HL-60 (cell line): ENCODE measurements around the gene MSI2.
A peak's percentile ranks its signal among the peaks of the same experiment; 100 is the strongest.

Experiments used
- DNase-seq, 2 experiments: peaks; one replicate each; pipeline ENCODE4 v3.0.0-alpha.2; 2010 to 2020; ENCODE audit warnings: low read depth in 1 of 2, low spot score in 1 of 2
- H3K27ac ChIP-seq: fragments of 250-450 bp; sonication (Bioruptor Pico); replicated peaks from 2 replicates; pipeline ENCODE4 v1.5.1; 2020; ENCODE audit warnings: mild to moderate bottlenecking, moderate library complexity
- H3K27me3 ChIP-seq: fragments of 250-450 bp; sonication (Bioruptor Pico); 2 replicates; pipeline ENCODE4 v1.5.1; 2021; ENCODE audit warnings: mild to moderate bottlenecking, moderate library complexity; ENCODE audit not compliant: insufficient read depth, poor library complexity, severe bottlenecking
- H3K4me3 ChIP-seq: replicated peaks from 2 replicates; pipeline ENCODE4 v1.5.1; 2011; ENCODE audit warnings: mild to moderate bottlenecking, control low read depth, low read length; ENCODE audit not compliant: insufficient read depth
- CTCF ChIP-seq: IDR thresholded peaks from one replicate; pipeline ENCODE4 v1.5.1; 2011; ENCODE audit warnings: low read length, control low read depth, inconsistent platforms; ENCODE audit not compliant: insufficient read depth
- GABPA ChIP-seq: IDR thresholded peaks from 2 replicates; pipeline ENCODE4 v1.6.1; 2012; ENCODE audit warnings: low read depth
- POLR2AphosphoS5 ChIP-seq: IDR thresholded peaks from 2 replicates; pipeline ENCODE4 v1.6.1; 2012; ENCODE audit warnings: low read depth
- REST ChIP-seq: IDR thresholded peaks from 2 replicates; pipeline ENCODE4 v1.6.1; 2012; ENCODE audit warnings: low read depth; ENCODE audit not compliant: insufficient replicate concordance
- SPI1 ChIP-seq: IDR thresholded peaks from 2 replicates; pipeline ENCODE4 v1.6.1; 2012; ENCODE audit warnings: low read depth, mild to moderate bottlenecking, borderline replicate concordance

MSI2 gene

GRCh38 chr17:57240648-57241047 is 15.7 kb upstream of the MSI2 start:
- H3K27me3 ChIP-seq = no peaks in the 10 kb centered on the region
- TF ChIP-seq GABPA = no peak
- TF ChIP-seq REST = no peak
- TF ChIP-seq CTCF = no peak
- no peak for TF ChIP-seq POLR2AphosphoS5
- no peak for TF ChIP-seq SPI1
- no peak overlapping the region for H3K4me3 ChIP-seq
- no peak for DNase-seq
- no peak overlapping the region for H3K27ac ChIP-seq

- TF ChIP-seq GABPA (no peak), POLR2AphosphoS5 (no peak), SPI1 (no peak), CTCF (no peak), REST (no peak)
- Histone ChIP-seq H3K4me3 (no peak overlapping the region), H3K27me3 (no peaks in the 10 kb centered on the region), H3K27ac (no peak overlapping the region)
- DNase-seq = no peak
These were observed 14.2 kb upstream of the MSI2 start for GRCh38 chr17:57242148-57242547.

GRCh38 chr17:57243171-57243622 is 13.1 kb upstream of the MSI2 start:
- TF ChIP-seq POLR2AphosphoS5 (no peak), CTCF (peak; percentile 99), GABPA (no peak)
- no peak overlapping the region for H3K4me3 ChIP-seq

GRCh38 chr17:57245786-57246185 is 10.5 kb upstream of the MSI2 start:
- Histone ChIP-seq H3K27ac (no peak overlapping the region), H3K27me3 (no peaks in the 10 kb centered on the region), H3K4me3 (no peak overlapping the region)
- DNase-seq = no peak
- TF ChIP-seq POLR2AphosphoS5 = no peak
- TF ChIP-seq SPI1 = no peak
- no peak for TF ChIP-seq REST
- TF ChIP-seq CTCF = no peak

More at GRCh38 chr17:57243171-57243622, 13.1 kb upstream of the MSI2 start:
- peak; percentile 24 to 66 for DNase-seq
- H3K27me3 ChIP-seq = no peaks in the 10 kb centered on the region
- H3K27ac ChIP-seq = no peak overlapping the region
